ENCODE measurements around the gene PGM2L1.

- no peak for TF ChIP-seq CTCF (IDR thresholded peaks at IDR 0.05; ENCODE audit: insufficient read depth, low read length, poor library complexity, severe bottlenecking)
- no peak for TF ChIP-seq EZH2phosphoT487 (conservative IDR thresholded peaks at IDR 0.05; ENCODE audit: low read length)
These were observed 110.1 kb downstream of the PGM2L1 start for GRCh38 chr11:74288161-74288560.
